GM21526 (cell line): ENCODE measurements around the gene MAPKAPK3.
"Not testable (repeated sequence)": the region's sequence is repeated elsewhere in the genome, so short reads cannot be mapped to it uniquely, and the experiment has no call there.

ENCODE experiments used
- ATAC-seq: cut with Tn5 transposase; IDR thresholded peaks from one replicate; pipeline ENCODE4 v1.9.1; 2021; ENCODE audit warnings: moderate library complexity; ENCODE audit not compliant: unreplicated experiment, low FRiP score

MAPKAPK3 gene

DNA sequence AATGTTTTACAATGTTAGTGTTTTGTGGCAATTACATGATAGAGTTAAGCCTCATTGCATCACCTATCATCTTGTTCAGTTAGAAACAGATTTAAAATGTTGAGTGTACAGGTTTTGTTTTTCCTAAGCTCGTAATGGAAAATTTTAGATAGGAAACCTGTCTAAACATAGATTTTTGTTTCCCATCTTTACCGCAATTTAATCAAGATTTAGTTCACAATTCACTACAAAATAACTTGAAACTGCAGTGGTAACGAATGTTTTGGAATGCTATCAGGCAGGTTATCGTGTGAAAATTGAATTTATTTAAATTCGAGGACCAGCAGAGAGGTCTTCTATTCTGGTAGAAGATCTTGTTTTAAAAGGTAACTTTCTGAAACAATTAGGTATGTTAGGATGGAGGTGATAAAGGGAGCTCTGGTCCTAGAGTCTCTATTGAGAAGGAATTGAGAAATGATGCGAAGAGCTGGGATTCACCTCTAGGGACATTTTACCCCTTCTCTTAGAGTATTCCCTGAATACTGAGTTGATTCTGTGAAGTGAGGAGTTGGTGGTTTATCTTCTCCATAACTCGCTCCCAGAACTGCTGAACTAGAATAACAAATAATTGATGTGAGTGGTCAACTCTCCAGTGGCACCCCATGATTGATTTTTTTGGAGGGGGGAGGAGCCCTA lies 59.2 kb downstream of the MAPKAPK3 start:
- no peak for ATAC-seq

- ATAC-seq, result no peak
Measured at GRCh38 chr3:50687127-50687751, 70.3 kb downstream of the MAPKAPK3 start.

GRCh38 chr3:50687916-50688315 lies 71.0 kb downstream of the MAPKAPK3 start:
- ATAC-seq, result no peak

- ATAC-seq, result not testable (repeated sequence)
Measured at GRCh38 chr3:50688602-50689001, 71.7 kb downstream of the MAPKAPK3 start.

GRCh38 chr3:50689558-50689957 lies 72.6 kb downstream of the MAPKAPK3 start:
- ATAC-seq, result no peak

GRCh38 chr3:50695031-50695430 lies 78.1 kb downstream of the MAPKAPK3 start:
- no peak for ATAC-seq

GRCh38 chr3:50696276-50696675 lies 79.3 kb downstream of the MAPKAPK3 start:
- ATAC-seq, result no peak

DNA sequence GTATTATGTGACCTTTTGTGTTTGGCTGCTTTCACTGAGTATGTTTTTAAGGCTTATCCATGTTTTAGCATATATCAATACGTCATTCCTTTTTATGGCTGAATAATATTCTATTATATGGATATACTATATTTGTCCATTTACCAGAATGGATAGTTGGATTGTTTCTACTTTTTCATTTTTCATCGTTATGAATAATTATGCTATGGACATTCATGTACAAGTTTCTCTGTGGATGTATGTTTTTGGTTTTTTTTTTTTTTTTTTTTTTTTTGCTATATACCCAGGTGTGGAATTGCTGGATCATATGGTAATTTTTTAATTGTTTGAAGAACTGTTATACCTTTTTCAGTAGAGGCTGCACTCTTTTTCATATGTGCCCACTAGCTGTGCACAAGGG lies 81.3 kb downstream of the MAPKAPK3 start:
- ATAC-seq, result no peak
